DND-41 (cell line): Measurements from ENCODE around the gene C11orf58.

Source experiments
- ATAC-seq: fragments of 200-7000 bp; cut with Tn5 transposase; 3 replicates; pipeline ENCODE4 v1.9.1; 2021; ENCODE audit warnings: low read depth; ENCODE audit not compliant: insufficient read depth
- DNase-seq: peaks from one replicate; pipeline ENCODE4 v3.0.0-alpha.2; 2020
- H2AFZ ChIP-seq: 2 replicates; pipeline ENCODE4 v1.6.0; 2012; ENCODE audit warnings: low read depth, low read length
- H3K27ac ChIP-seq: 2 replicates; pipeline ENCODE4 v1.5.1; 2012; ENCODE audit warnings: low read length, inconsistent platforms
- H3K27me3 ChIP-seq: fragments of 200-600 bp; sonication (generic); 2 replicates; pipeline ENCODE4 v1.6.0; 2012; ENCODE audit warnings: low read length, mild to moderate bottlenecking, inconsistent platforms; ENCODE audit not compliant: insufficient read depth, poor library complexity
- H3K36me3 ChIP-seq: 2 replicates; pipeline ENCODE4 v1.5.1; 2012; ENCODE audit warnings: low read length, inconsistent platforms; ENCODE audit not compliant: insufficient read depth
- H3K4me1 ChIP-seq: 2 replicates; pipeline ENCODE4 v1.5.1; 2012; ENCODE audit warnings: mild to moderate bottlenecking, low read length; ENCODE audit not compliant: insufficient read depth
- H3K4me2 ChIP-seq: 2 replicates; pipeline ENCODE4 v1.6.0; 2012; ENCODE audit warnings: mild to moderate bottlenecking, moderate library complexity, low read length, inconsistent platforms; ENCODE audit not compliant: insufficient read depth
- H3K4me3 ChIP-seq, 2 experiments: fragments of 200-600 bp in 1 of 2; shearing (Covaris generic) in 1 of 2; 2 replicates each; pipeline ENCODE4 v1.5.1; 2012 to 2016; ENCODE audit warnings: inconsistent platforms in 2 of 2, low read length in 2 of 2, mild to moderate bottlenecking in 2 of 2, low read depth in 1 of 2, moderate library complexity in 1 of 2
- H3K79me2 ChIP-seq: 2 replicates; pipeline ENCODE4 v1.6.0; 2012; ENCODE audit warnings: low read length, inconsistent platforms; ENCODE audit not compliant: insufficient read depth
- H3K9ac ChIP-seq: 2 replicates; pipeline ENCODE4 v1.6.0; 2012; ENCODE audit warnings: low read depth, mild to moderate bottlenecking, inconsistent platforms, low read length, moderate library complexity
- H3K9me3 ChIP-seq: 2 replicates; pipeline ENCODE4 v1.5.1; 2012; ENCODE audit warnings: low read length, moderate library complexity, mild to moderate bottlenecking, inconsistent platforms; ENCODE audit not compliant: insufficient read depth, severe bottlenecking
- H4K20me1 ChIP-seq: 2 replicates; pipeline ENCODE4 v1.6.0; 2012; ENCODE audit warnings: low read length; ENCODE audit not compliant: insufficient read depth
- CTCF ChIP-seq: IDR thresholded peaks from 2 replicates; pipeline ENCODE4 v1.5.1; 2012; ENCODE audit warnings: borderline replicate concordance, low read length, moderate library complexity, mild to moderate bottlenecking; ENCODE audit not compliant: poor library complexity, severe bottlenecking; ENCODE audit errors: extremely low read depth
- EZH2 ChIP-seq: IDR thresholded peaks from 3 replicates; pipeline ENCODE4 v1.6.1; 2012; ENCODE audit warnings: borderline replicate concordance, low read depth, mild to moderate bottlenecking, moderate library complexity, low read length, inconsistent platforms; ENCODE audit not compliant: severe bottlenecking

The C11orf58 gene

GRCh38 chr11:16771350-16772140 is 33.1 kb downstream of the C11orf58 start:
- H3K36me3 ChIP-seq: no peaks in the 10 kb centered on the region
- ATAC-seq (no peak), DNase-seq (no peak)
- TF ChIP-seq EZH2 (no peak), CTCF (no peak)
- no peak overlapping the region for H3K4me3 ChIP-seq
- H3K27ac ChIP-seq: no peak overlapping the region
- H4K20me1 ChIP-seq: no peaks in the 10 kb centered on the region
- H2AFZ ChIP-seq: no peak overlapping the region
- no peak overlapping the region for H3K9ac ChIP-seq
- H3K4me1 ChIP-seq: no peaks in the 10 kb centered on the region
- no peaks in the 10 kb centered on the region for H3K9me3 ChIP-seq
- peaks cover 31% of the 10 kb centered on the region for H3K27me3 ChIP-seq
- no peak overlapping the region for H3K4me2 ChIP-seq
- H3K79me2 ChIP-seq: no peaks in the 10 kb centered on the region

- Histone ChIP-seq H3K9me3 (no peaks in the 10 kb centered on the region), H3K27me3 (peaks cover 29% of the 10 kb centered on the region), H3K4me2 (no peak overlapping the region), H3K9ac (no peak overlapping the region), H2AFZ (no peak overlapping the region), H3K4me3 (no peak overlapping the region), H3K79me2 (no peaks in the 10 kb centered on the region), H3K27ac (no peak overlapping the region), H3K36me3 (no peaks in the 10 kb centered on the region), H3K4me1 (no peaks in the 10 kb centered on the region), H4K20me1 (no peaks in the 10 kb centered on the region)
- ATAC-seq (no peak), DNase-seq (no peak)
- TF ChIP-seq CTCF: no peak
- no peak for TF ChIP-seq EZH2
These were observed 33.7 kb downstream of the C11orf58 start for GRCh38 chr11:16772141-16772512.

GRCh38 chr11:16773981-16774935 is 35.8 kb downstream of the C11orf58 start:
- H3K27ac ChIP-seq: no peak overlapping the region
- H3K79me2 ChIP-seq: no peaks in the 10 kb centered on the region
- ATAC-seq: no peak
- peaks cover 26% of the 10 kb centered on the region for H3K27me3 ChIP-seq
- no peak overlapping the region for H2AFZ ChIP-seq
- H3K9ac ChIP-seq: no peak overlapping the region
- DNase-seq: no peak
- TF ChIP-seq EZH2: no peak
- no peak for TF ChIP-seq CTCF
- H3K4me2 ChIP-seq: no peak overlapping the region
- H3K9me3 ChIP-seq: no peaks in the 10 kb centered on the region
- H3K36me3 ChIP-seq: no peaks in the 10 kb centered on the region
- no peaks in the 10 kb centered on the region for H4K20me1 ChIP-seq
- H3K4me1 ChIP-seq: no peaks in the 10 kb centered on the region
- no peak overlapping the region for H3K4me3 ChIP-seq
